Stomach (tissue), 4 donors: ENCODE results near the gene ARPIN.

Source experiments
- POLR2A ChIP-seq, 4 donors: fragments of 450-650 bp; IDR thresholded peaks; one replicate each; pipeline ENCODE4 v1.6.1; 2016; ENCODE audit warnings: antibody characterized with exemption in 4 of 4, control low read depth in 2 of 4, mild to moderate bottlenecking in 1 of 4, moderate library complexity in 1 of 4
- TF ChIP-seq, protein P1 (sequence below), 7 experiments: fragments of 450-650 bp in 4 of 7; fragments of 200-600 bp in 3 of 7; sonication (generic) in 3 of 7; IDR thresholded peaks; one replicate each; pipeline ENCODE4 v1.5.1; 2016 to 2019; ENCODE audit warnings: antibody characterized with exemption in 7 of 7, control low read depth in 2 of 7, mild to moderate bottlenecking in 1 of 7

DNA sequence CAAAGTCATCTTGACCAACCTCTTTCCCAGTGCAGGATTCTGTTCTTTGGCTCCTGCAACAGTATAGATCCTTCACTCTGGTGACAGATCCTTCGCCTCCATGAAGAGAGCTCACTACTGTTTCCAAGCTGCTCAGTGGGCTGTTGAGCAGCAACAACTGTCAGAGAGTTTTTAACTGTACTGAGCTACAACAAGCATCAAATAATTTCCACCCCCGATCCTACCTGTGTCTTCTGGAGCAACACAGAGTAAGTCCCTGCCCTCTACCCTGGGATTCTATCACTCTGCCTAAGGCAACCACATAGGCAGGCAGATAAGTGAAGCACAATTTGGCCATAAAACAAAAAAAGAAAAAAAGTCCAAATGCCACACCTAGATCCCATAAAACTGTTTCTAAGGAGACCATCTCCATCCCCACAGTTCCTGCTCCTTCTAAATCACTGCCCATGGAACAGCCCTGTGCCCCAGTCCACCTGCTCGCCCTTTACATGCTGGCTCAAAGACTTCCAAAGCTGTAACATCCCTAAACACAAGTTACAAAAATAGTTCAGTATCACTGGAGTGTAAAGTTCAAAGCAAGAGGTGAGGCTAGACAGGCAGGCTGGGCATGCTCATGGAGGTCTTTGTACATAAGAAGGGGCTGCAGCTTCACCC, 60.3 kb downstream of the ARPIN start:
- TF ChIP-seq POLR2A (IDR thresholded peaks at IDR 0.05): no peak
- TF ChIP-seq, protein P1, sequence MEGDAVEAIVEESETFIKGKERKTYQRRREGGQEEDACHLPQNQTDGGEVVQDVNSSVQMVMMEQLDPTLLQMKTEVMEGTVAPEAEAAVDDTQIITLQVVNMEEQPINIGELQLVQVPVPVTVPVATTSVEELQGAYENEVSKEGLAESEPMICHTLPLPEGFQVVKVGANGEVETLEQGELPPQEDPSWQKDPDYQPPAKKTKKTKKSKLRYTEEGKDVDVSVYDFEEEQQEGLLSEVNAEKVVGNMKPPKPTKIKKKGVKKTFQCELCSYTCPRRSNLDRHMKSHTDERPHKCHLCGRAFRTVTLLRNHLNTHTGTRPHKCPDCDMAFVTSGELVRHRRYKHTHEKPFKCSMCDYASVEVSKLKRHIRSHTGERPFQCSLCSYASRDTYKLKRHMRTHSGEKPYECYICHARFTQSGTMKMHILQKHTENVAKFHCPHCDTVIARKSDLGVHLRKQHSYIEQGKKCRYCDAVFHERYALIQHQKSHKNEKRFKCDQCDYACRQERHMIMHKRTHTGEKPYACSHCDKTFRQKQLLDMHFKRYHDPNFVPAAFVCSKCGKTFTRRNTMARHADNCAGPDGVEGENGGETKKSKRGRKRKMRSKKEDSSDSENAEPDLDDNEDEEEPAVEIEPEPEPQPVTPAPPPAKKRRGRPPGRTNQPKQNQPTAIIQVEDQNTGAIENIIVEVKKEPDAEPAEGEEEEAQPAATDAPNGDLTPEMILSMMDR (IDR thresholded peaks at IDR 0.05): no peak
